B cell (primary cell): ENCODE results near the gene TRIO. TPM values are rescaled to one million over a fixed set of nuclear protein-coding genes. Genes with fewer than 3 reads are reported as not detected.

ENCODE experiments used
- ATAC-seq: fragments of 200-7000 bp; cut with Tn5 transposase; one replicate; pipeline ENCODE4 v1.10.0; 2021; ENCODE audit warnings: low read depth, mild to moderate bottlenecking, moderate number of reproducible peaks, moderate library complexity
- CTCF ChIA-PET: fragments of 350-600 bp; sonication (Branson Sonifier 250); formaldehyde crosslinking; loops from one replicate; lab custom pipeline; 2021; ENCODE audit warnings: antibody characterized with exemption, inconsistent platforms; lab: Charles Lee
- POLR2A ChIA-PET: fragments of 350-600 bp; sonication (Branson Sonifier 250); formaldehyde crosslinking; loops from one replicate; lab custom pipeline; 2021; ENCODE audit warnings: antibody characterized with exemption; lab: Charles Lee
- DNase-seq: peaks from one replicate; pipeline ENCODE4 v3.0.0; 2013
- H2AFZ ChIP-seq: 2 replicates; pipeline ENCODE4 v1.6.1; 2012; ENCODE audit warnings: mild to moderate bottlenecking, low read depth, low read length; ENCODE audit not compliant: insufficient read depth, poor library complexity, severe bottlenecking
- H3K27ac ChIP-seq, 2 donors: 1 replicate in 1 of 2; 2 replicates in 1 of 2; pipeline ENCODE4 v1.5.1; 2012 to 2013; ENCODE audit warnings: low read length in 2 of 2, mild to moderate bottlenecking in 2 of 2, moderate library complexity in 1 of 2
- H3K27me3 ChIP-seq, 4 experiments: fragments of 200-600 bp in 1 of 4; sonication (generic) in 1 of 4; replicated peaks in 1 of 4; 1 replicate in 2 of 4; 2 replicates in 2 of 4; pipeline versions ENCODE4 v1.6.1 to v1.7.0; 2013 to 2016; ENCODE audit warnings: low read length in 3 of 4, mild to moderate bottlenecking in 2 of 4, mixed read lengths in 1 of 4, moderate library complexity in 1 of 4; ENCODE audit not compliant: insufficient read depth in 4 of 4, control insufficient read depth in 3 of 4; ENCODE audit errors: control extremely low read depth in 1 of 4
- H3K36me3 ChIP-seq, 2 experiments: replicated peaks in 1 of 2; 1 replicate in 1 of 2; 2 replicates in 1 of 2; pipeline versions ENCODE4 v1.6.1 to v1.7.1; 2013; ENCODE audit warnings: low read length in 1 of 2; ENCODE audit not compliant: insufficient read depth in 2 of 2, control insufficient read depth in 1 of 2; ENCODE audit errors: control extremely low read depth in 1 of 2, extremely low read depth in 1 of 2
- H3K4me1 ChIP-seq, 2 donors: fragments of 200-600 bp in 1 of 2; sonication (generic) in 1 of 2; 1 replicate in 1 of 2; 2 replicates in 1 of 2; pipeline versions ENCODE4 v1.5.1 to v1.6.1; 2013 to 2017; ENCODE audit warnings: low read length in 2 of 2; ENCODE audit not compliant: control insufficient read depth in 2 of 2, insufficient read depth in 2 of 2
- H3K4me2 ChIP-seq: replicated peaks from 2 replicates; pipeline ENCODE3; 2012; ENCODE audit warnings: mild to moderate bottlenecking, low read depth, low read length; ENCODE audit not compliant: poor library complexity, severe bottlenecking
- H3K4me3 ChIP-seq, 5 experiments: fragments of 200-600 bp in 1 of 5; sonication (generic) in 1 of 5; 1 replicate in 3 of 5; 2 replicates in 2 of 5; pipeline versions ENCODE4 v1.5.1 to v1.7.0; 2011 to 2016; ENCODE audit warnings: low read length in 4 of 5, mild to moderate bottlenecking in 4 of 5, low read depth in 2 of 5, control low read depth in 1 of 5, moderate library complexity in 1 of 5; ENCODE audit not compliant: insufficient read depth in 1 of 5; ENCODE audit errors: control extremely low read depth in 1 of 5, extremely low read depth in 1 of 5
- H3K79me2 ChIP-seq: fragments of 200-600 bp; sonication (generic); one replicate; pipeline ENCODE4 v1.6.0; 2016; ENCODE audit warnings: low read length; ENCODE audit not compliant: control insufficient read depth, insufficient read depth
- H3K9ac ChIP-seq: fragments of 200-600 bp; sonication (generic); 2 replicates; pipeline ENCODE4 v1.6.1; 2017; ENCODE audit warnings: mild to moderate bottlenecking, low read length, moderate library complexity
- H3K9me3 ChIP-seq, 3 donors: one replicate each; pipeline versions ENCODE4 v1.6.1 to v1.7.1; 2013; ENCODE audit warnings: low read length in 2 of 3; ENCODE audit not compliant: control insufficient read depth in 2 of 3, insufficient read depth in 1 of 3; ENCODE audit errors: control extremely low read depth in 1 of 3
- H4K20me1 ChIP-seq: 2 replicates; pipeline ENCODE4 v1.6.0; 2012; ENCODE audit warnings: mild to moderate bottlenecking, low read length; ENCODE audit not compliant: insufficient read depth, control insufficient read depth, poor library complexity, severe bottlenecking
- H3K27ac Mint-ChIP-seq: one replicate; pipeline ENCODE4 v1.8.0; 2021; ENCODE audit warnings: mixed read lengths
- H3K27me3 Mint-ChIP-seq: one replicate; pipeline ENCODE4 v1.8.0; 2021; ENCODE audit warnings: mixed read lengths
- H3K4me1 Mint-ChIP-seq: one replicate; pipeline ENCODE4 v1.8.0; 2021; ENCODE audit warnings: mixed read lengths
- H3K4me3 Mint-ChIP-seq: one replicate; pipeline ENCODE4 v1.8.0; 2021; ENCODE audit warnings: mixed read lengths
- H3K9me3 Mint-ChIP-seq: one replicate; pipeline ENCODE4 v1.8.0; 2022; ENCODE audit warnings: mixed read lengths; ENCODE audit not compliant: insufficient read depth
- CTCF ChIP-seq: fragments of 200-600 bp; IDR thresholded peaks from one replicate; pipeline ENCODE4 v1.8.0; 2022; ENCODE audit warnings: antibody characterized with exemption, mild to moderate bottlenecking
- EZH2 ChIP-seq: IDR thresholded peaks from 2 replicates; pipeline ENCODE4 v1.6.1; 2012; ENCODE audit warnings: borderline replicate concordance, low read depth, mild to moderate bottlenecking, moderate library complexity, low read length; ENCODE audit not compliant: insufficient read depth, poor library complexity, severe bottlenecking
- WGBS: methylation state at CpG from one replicate; pipeline ENCODE4 v1.1.5; 2013; ENCODE audit warnings: missing lambda C conversion rate; ENCODE audit not compliant: insufficient coverage; 5-methylcytosine and 5-hydroxymethylcytosine counted together
- intact Hi-C: fragments of 100-400 bp; cut with micrococcal nuclease; formaldehyde crosslinking; loops from one replicate; pipeline ENCODE4 v1.10.0; 2022
- polyA plus RNA-seq: library from polyadenylated mRNA; depleted of rRNA; stranded (reverse); fragments of >200 nt; gene quantifications from 2 replicates; pipeline ENCODE4 v1.2.3, GENCODE V29; 2012
- total RNA-seq, 2 donors: library from RNA; stranded (reverse); fragments of 120-200 nt in 1 of 2; gene quantifications; 1 replicate in 1 of 2; 2 replicates in 1 of 2; pipeline versions ENCODE4 v1.2.3 to v1.2.4, GENCODE V29; 2013 to 2022

The TRIO gene
- total and polyA plus RNA-seq, 2 donors (not counting 1 experiment from before 2014, with no cell fraction given) = 90.5 to 479 TPM

- Mint-ChIP-seq H3K4me1 (peaks cover 73% of the 10 kb centered on the region), H3K9me3 (no peaks in the 10 kb centered on the region), H3K27me3 (no peaks in the 10 kb centered on the region), H3K4me3 (peak overlapping the region; percentile 75), H3K27ac (peak overlapping the region; percentile 82)
- peaks cover 60% of the 10 kb centered on the region in 2 donors for H3K4me1 ChIP-seq
- H3K36me3 ChIP-seq = no peaks in the 10 kb centered on the region
- CTCF ChIA-PET = interaction anchor here (1.3 to 1.4 kb wide), 2 partner anchors 13 to 16 kb away, joined by 4 read pairs; no protein-coding TSS in a partner anchor
- H2AFZ ChIP-seq = peak overlapping the region; percentile 57
- H3K9ac ChIP-seq = peak overlapping the region; percentile 58
- H3K9me3 ChIP-seq = peaks cover 0 to 4% (median 0%) of the 10 kb centered on the region in 3 donors
- H3K79me2 ChIP-seq = peaks cover 100% of the 10 kb centered on the region
- H3K27me3 ChIP-seq = no peaks in the 10 kb centered on the region
- WGBS = 76% methylated on average over 11 of the region's 15 CpGs
- H3K4me3 ChIP-seq = peak overlapping the region in 4 of 5 experiments; percentile 10 to 58 (median 33)
- H3K27ac ChIP-seq = peak overlapping the region; percentile 34 to 65
- H3K4me2 ChIP-seq = peak overlapping the region; percentile 79
- no peak for DNase-seq
- peaks cover 12% of the 10 kb centered on the region for H4K20me1 ChIP-seq
- TF ChIP-seq CTCF (no peak), EZH2 (no peak)
- intact Hi-C loops = loop anchor here (10.0 kb wide), 1 partner anchor 491 kb away; the partner anchor contains the start of gene OTULIN
- ATAC-seq = peak; percentile 11
- POLR2A ChIA-PET = interaction anchor here (0.7 to 1.2 kb wide), 3 partner anchors 18 to 40 kb away, joined by 3 to 8 read pairs (median 3); no protein-coding TSS in a partner anchor
These were observed 30.5 kb downstream of the TRIO start for GRCh38 chr5:14173377-14174229.
